ENCODE results near the gene CDK11B. TPM values are rescaled to one million over a fixed set of nuclear protein-coding genes. Genes with fewer than 3 reads are reported as not detected.
"Not testable (repeated sequence)": the region's sequence is repeated elsewhere in the genome, so short reads cannot be mapped to it uniquely, and the experiment has no call there.

CDK11B gene
- total RNA-seq, 4 donors from 2014 or later, result 6.8 to 28.5 (median 11.8) TPM

DNA sequence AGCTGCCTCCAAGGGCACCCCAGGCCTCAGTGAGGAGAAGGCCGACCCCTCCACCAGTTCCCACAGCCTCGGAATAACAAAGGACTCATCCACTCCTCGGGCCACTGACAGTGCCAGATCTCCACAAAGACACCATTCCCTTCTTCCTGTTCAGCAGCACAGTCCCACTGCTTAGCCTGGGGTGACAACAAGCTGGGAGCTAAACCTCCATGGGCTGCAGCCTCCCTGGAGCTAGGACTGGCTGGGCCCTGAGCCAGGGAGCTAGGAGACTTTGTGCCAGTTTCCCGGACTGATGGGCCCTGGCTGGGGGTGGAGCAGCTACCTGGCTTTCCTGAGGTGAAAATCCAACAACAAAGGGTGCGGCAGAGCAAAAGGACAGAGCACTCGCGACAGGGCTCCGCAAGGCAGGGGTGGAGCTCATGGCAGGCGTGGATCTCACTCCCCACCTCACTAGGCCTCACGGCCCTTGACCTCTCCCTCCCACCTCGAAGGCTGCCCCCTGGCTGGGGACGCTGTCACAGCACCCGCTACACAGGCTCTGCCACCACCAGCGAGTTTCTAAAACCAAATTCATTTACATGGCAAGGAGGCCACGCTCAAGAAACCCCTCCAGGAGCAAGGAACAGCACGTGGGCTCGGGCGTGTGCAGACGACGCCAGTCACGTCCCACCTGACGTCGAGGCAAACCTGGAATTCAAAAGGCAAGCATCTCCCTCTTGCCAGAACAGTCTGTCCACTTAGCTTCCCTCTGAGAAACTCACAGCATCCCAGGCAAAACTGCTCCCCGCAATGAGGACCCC lies 20.0 kb upstream of the CDK11B start:
- intact Hi-C loops (cut with DNase I; ENCODE audit: low total_unique reads), result no loop called here
- Histone ChIP-seq H3K9me3 (no peaks in the 10 kb centered on the region), H3K36me3 (no peaks in the 10 kb centered on the region), H3K27ac (no peak overlapping the region), H3K4me3 (no peak overlapping the region), H3K4me1 (peaks cover 0 to 5% of the 10 kb centered on the region in 2 donors), H3K27me3 (no peaks in the 10 kb centered on the region)
- TF ChIP-seq POLR2A (IDR thresholded peaks at IDR 0.05), result no peak
- no peak for DNase-seq

- intact Hi-C loops (cut with DNase I; ENCODE audit: low total_unique reads), result no loop called here
- H3K4me3 ChIP-seq, result no peak overlapping the region
- no peaks in the 10 kb centered on the region for H3K27me3 ChIP-seq
- no peak overlapping the region for H3K27ac ChIP-seq
- H3K4me1 ChIP-seq, result no peaks in the 10 kb centered on the region
- no peaks in the 10 kb centered on the region for H3K9me3 ChIP-seq
- TF ChIP-seq POLR2A (IDR thresholded peaks at IDR 0.05), result no peak
- no peaks in the 10 kb centered on the region for H3K36me3 ChIP-seq
- no peak for DNase-seq
Observed at GRCh38 chr1:1677718-1678580, 19.1 kb upstream of the CDK11B start.

- H3K27me3 ChIP-seq; H3K9me3 ChIP-seq; intact Hi-C loops (cut with DNase I; ENCODE audit: low total_unique reads); H3K4me1 ChIP-seq; H3K4me3 ChIP-seq; H3K27ac ChIP-seq; H3K36me3 ChIP-seq; DNase-seq: not testable (repeated sequence)
Observed at GRCh38 chr1:1676087-1676486, 17.3 kb upstream of the CDK11B start.

GRCh38 chr1:1675218-1675617 lies 16.4 kb upstream of the CDK11B start:
- H3K36me3 ChIP-seq; H3K27ac ChIP-seq; H3K27me3 ChIP-seq; H3K4me3 ChIP-seq; H3K9me3 ChIP-seq; H3K4me1 ChIP-seq; intact Hi-C loops (cut with DNase I; ENCODE audit: low total_unique reads); DNase-seq: not testable (repeated sequence)

DNA sequence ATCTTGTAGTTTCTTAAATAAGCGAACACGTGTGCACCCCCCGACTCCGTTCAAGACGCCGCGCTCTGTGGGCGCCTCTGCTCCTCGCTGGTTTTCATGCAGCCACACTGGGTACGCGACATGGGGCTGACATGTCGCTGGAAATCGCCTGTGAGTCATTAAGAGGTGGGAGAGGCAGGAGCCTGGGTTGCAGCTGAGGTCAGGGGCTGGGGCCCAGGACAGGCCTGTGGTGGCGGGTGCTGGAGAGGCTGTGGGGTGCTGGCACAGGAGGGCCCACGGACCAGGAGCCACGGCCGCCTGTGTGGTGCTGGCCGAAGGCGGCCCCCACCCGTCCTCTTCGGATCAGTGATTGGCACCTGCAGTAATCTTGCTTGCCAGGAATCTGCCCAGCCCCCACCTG lies 16.0 kb upstream of the CDK11B start:
- H3K4me1 ChIP-seq; H3K9me3 ChIP-seq; H3K4me3 ChIP-seq; DNase-seq; intact Hi-C loops (cut with DNase I; ENCODE audit: low total_unique reads); H3K36me3 ChIP-seq; H3K27me3 ChIP-seq; H3K27ac ChIP-seq: not testable (repeated sequence)

- intact Hi-C loops (cut with DNase I; ENCODE audit: low total_unique reads), result no loop called here
- Histone ChIP-seq H3K4me1 (no peaks in the 10 kb centered on the region), H3K4me3 (no peak overlapping the region), H3K27ac (no peak overlapping the region), H3K9me3 (no peaks in the 10 kb centered on the region), H3K36me3 (no peaks in the 10 kb centered on the region), H3K27me3 (no peaks in the 10 kb centered on the region)
- TF ChIP-seq POLR2A (IDR thresholded peaks at IDR 0.05), result no peak
- TF ChIP-seq, protein P1, sequence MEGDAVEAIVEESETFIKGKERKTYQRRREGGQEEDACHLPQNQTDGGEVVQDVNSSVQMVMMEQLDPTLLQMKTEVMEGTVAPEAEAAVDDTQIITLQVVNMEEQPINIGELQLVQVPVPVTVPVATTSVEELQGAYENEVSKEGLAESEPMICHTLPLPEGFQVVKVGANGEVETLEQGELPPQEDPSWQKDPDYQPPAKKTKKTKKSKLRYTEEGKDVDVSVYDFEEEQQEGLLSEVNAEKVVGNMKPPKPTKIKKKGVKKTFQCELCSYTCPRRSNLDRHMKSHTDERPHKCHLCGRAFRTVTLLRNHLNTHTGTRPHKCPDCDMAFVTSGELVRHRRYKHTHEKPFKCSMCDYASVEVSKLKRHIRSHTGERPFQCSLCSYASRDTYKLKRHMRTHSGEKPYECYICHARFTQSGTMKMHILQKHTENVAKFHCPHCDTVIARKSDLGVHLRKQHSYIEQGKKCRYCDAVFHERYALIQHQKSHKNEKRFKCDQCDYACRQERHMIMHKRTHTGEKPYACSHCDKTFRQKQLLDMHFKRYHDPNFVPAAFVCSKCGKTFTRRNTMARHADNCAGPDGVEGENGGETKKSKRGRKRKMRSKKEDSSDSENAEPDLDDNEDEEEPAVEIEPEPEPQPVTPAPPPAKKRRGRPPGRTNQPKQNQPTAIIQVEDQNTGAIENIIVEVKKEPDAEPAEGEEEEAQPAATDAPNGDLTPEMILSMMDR (IDR thresholded peaks at IDR 0.05), result no peak
- no peak for DNase-seq
Observed at GRCh38 chr1:1672181-1672965, 13.6 kb upstream of the CDK11B start.

DNA sequence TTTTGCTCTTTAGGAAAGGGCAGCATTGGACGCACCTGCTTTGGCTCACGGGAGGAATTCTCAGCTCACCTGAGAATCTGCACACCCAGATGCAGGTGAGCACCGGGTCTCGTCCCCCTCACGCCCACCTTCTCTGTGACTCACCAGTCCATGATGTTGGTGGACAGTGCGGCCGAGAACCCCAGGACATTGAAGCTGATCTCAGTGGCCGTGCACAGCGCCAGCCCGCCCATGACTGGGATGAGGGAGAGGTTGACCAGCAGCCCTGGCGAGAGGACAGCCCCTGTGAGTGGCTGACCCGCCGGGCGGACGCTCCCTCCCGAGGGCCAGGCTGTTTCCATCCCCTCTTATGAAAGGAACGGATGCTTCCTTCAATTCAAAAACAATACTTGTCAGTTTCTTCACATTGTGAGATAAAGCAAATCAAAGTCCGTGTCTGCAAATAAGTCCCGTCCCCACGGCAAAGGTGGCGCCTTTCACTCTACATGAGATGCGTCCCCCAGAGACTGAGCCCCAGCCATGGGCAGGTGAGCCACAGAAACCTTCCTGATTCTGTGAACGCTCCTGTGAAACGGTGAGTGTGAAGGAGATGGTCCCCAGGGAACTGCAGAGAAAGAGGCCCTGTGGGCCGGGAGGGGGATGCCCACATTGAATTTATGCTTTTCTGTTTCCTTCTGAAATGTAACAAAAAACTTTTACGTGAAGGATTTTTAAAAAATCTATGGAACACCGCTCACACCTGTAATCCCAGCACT lies 12.7 kb upstream of the CDK11B start:
- Histone ChIP-seq H3K4me1 (no peaks in the 10 kb centered on the region), H3K27ac (no peak overlapping the region), H3K4me3 (no peak overlapping the region), H3K36me3 (no peaks in the 10 kb centered on the region), H3K27me3 (no peaks in the 10 kb centered on the region), H3K9me3 (no peaks in the 10 kb centered on the region)
- no peak for TF ChIP-seq POLR2A (IDR thresholded peaks at IDR 0.05)
- TF ChIP-seq, protein P1 (IDR thresholded peaks at IDR 0.05), result no peak
- intact Hi-C loops (cut with DNase I; ENCODE audit: low total_unique reads), result no loop called here
- DNase-seq, result no peak
